CD4-positive, CD25-positive, alpha-beta regulatory T cell (primary cell): ENCODE measurements around the gene F10. TPM values are rescaled to one million over a fixed set of nuclear protein-coding genes. Genes with fewer than 3 reads are reported as not detected.
A peak's percentile ranks its signal among the peaks of the same experiment; 100 is the strongest.
"Not testable (repeated sequence)": the region's sequence is repeated elsewhere in the genome, so short reads cannot be mapped to it uniquely, and the experiment has no call there.

Experiments used
- ATAC-seq, 2 donors: fragments of 150-1000 bp; cut with Tn5 transposase; one replicate each; pipeline ENCODE4 v1.10.0; 2021; ENCODE audit warnings: low read depth in 2 of 2, moderate number of reproducible peaks in 2 of 2, moderate library complexity in 1 of 2
- DNase-seq, 3 donors: peaks; one replicate each; pipeline versions ENCODE4 v3.0.0 to v3.0.0-alpha.2; 2012 to 2022; ENCODE audit warnings: mixed read lengths in 1 of 3
- H3K27ac ChIP-seq: one replicate; pipeline ENCODE4 v1.7.0; 2013; ENCODE audit warnings: mild to moderate bottlenecking, low read length; ENCODE audit not compliant: insufficient read depth, poor library complexity, severe bottlenecking
- H3K27me3 ChIP-seq: one replicate; pipeline ENCODE4 v1.7.0; 2013; ENCODE audit warnings: low read length; ENCODE audit not compliant: control insufficient read depth, insufficient read depth
- H3K36me3 ChIP-seq: one replicate; pipeline ENCODE4 v1.7.0; 2013; ENCODE audit warnings: mild to moderate bottlenecking, low read length, moderate library complexity; ENCODE audit not compliant: control insufficient read depth, insufficient read depth
- H3K4me1 ChIP-seq: 2 replicates; pipeline ENCODE4 v1.7.0; 2013; ENCODE audit warnings: mild to moderate bottlenecking, low read length; ENCODE audit not compliant: insufficient read depth, control insufficient read depth, poor library complexity, severe bottlenecking
- H3K4me3 ChIP-seq: one replicate; pipeline ENCODE4 v1.7.0; 2013; ENCODE audit warnings: low read depth, mild to moderate bottlenecking, low read length, moderate library complexity
- H3K9me3 ChIP-seq, 2 experiments: 1 replicate in 1 of 2; 2 replicates in 1 of 2; pipeline ENCODE4 v1.7.0; 2013; ENCODE audit warnings: low read length in 2 of 2, mild to moderate bottlenecking in 1 of 2, moderate library complexity in 1 of 2; ENCODE audit not compliant: control insufficient read depth in 2 of 2
- H3K27ac Mint-ChIP-seq, 3 donors: one replicate each; pipeline ENCODE4 v1.8.0; 2020 to 2022; ENCODE audit warnings: mild to moderate bottlenecking in 3 of 3, mixed read lengths in 3 of 3, moderate library complexity in 2 of 3
- H3K27me3 Mint-ChIP-seq: one replicate; pipeline ENCODE4 v1.8.0; 2022; ENCODE audit warnings: mild to moderate bottlenecking, mixed read lengths
- H3K36me3 Mint-ChIP-seq: one replicate; pipeline ENCODE4 v1.8.0; 2020; ENCODE audit warnings: mixed read lengths
- H3K4me1 Mint-ChIP-seq, 4 donors: one replicate each; pipeline ENCODE4 v1.8.0; 2020 to 2022; ENCODE audit warnings: mixed read lengths in 4 of 4, mild to moderate bottlenecking in 1 of 4
- H3K4me3 Mint-ChIP-seq, 4 donors: one replicate each; pipeline ENCODE4 v1.8.0; 2020 to 2022; ENCODE audit warnings: mild to moderate bottlenecking in 4 of 4, mixed read lengths in 4 of 4, moderate library complexity in 3 of 4
- H3K9me3 Mint-ChIP-seq, 7 donors: one replicate each; pipeline ENCODE4 v1.8.0; 2020 to 2022; ENCODE audit warnings: mixed read lengths in 7 of 7, mild to moderate bottlenecking in 3 of 7, moderate library complexity in 2 of 7
- polyA plus RNA-seq, 4 donors: library from polyadenylated mRNA; unstranded; fragments of 300-500 nt; fragmentation: Illumina TruSeq; gene quantifications; one replicate each; pipeline ENCODE4 v1.2.3, GENCODE V29; 2021
- total RNA-seq: library from RNA; stranded (reverse); gene quantifications from one replicate; pipeline ENCODE4 v1.2.3, GENCODE V29; 2022

Gene F10
- total and polyA plus RNA-seq, 5 donors from 2014 or later, result 0.11 TPM; not detected in 4

- not testable (repeated sequence) for H3K27ac ChIP-seq, H3K4me1 Mint-ChIP-seq, H3K9me3 ChIP-seq, H3K27ac Mint-ChIP-seq, ATAC-seq, H3K4me3 Mint-ChIP-seq, H3K36me3 Mint-ChIP-seq, H3K27me3 Mint-ChIP-seq, H3K36me3 ChIP-seq, H3K9me3 Mint-ChIP-seq, DNase-seq, H3K27me3 ChIP-seq, H3K4me3 ChIP-seq
- peaks cover 10% of the 10 kb centered on the region for H3K4me1 ChIP-seq
These were observed 14.1 kb upstream of the F10 start for GRCh38 chr13:113108521-113108920.

DNA sequence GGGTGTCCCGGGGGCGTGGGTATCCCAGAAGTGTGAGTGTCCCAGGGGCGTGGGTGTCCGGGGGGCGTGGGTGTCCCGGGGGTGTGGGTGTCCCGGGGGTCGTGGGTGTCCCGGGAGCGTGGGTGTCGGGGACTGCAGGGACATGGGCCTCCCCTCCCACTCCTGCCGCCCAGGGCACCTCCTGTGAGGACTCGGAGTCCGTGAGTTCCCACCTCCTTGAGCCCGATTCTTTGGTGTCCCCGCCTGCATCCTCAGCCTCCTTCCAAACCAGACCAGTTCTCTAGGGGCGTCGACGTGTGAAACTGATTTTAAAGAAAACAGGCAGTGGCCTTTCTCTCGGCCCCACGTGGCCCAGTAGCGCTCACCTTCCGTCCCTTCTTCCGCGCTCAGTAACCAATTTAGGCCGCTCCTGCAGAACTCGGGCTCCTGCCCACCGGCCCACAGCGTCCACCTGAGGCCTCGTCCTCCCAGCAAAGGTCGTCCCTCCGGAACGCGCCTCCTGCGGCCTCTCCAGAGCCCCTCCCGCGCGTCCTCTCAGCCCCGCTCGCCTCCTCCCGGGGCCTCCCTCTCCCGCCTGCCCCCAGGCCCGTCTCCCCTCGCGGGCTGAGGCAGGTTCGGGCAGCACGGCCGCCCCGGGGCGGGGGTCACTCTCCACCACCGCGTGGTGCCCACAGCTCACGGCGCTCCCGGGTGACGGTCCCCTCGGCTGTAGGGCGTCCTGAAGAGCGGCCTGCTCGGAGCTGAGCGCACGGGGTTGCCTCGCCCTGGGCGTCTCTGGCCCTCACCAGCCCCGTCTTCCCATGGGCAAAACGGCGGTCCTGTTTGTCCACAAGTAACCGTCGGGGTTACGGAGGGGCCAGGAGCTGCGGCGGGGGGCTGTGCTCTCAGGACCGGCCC, 13.2 kb upstream of the F10 start:
- peaks cover 10% of the 10 kb centered on the region for H3K4me1 ChIP-seq
- Mint-ChIP-seq H3K36me3 (no peaks in the 10 kb centered on the region), H3K4me1 (peaks cover 0 to 5% (median 0%) of the 10 kb centered on the region in 4 donors), H3K9me3 (no peaks in the 10 kb centered on the region), H3K27me3 (no peaks in the 10 kb centered on the region), H3K4me3 (peak overlapping the region in 1 of 4 donors; percentile 21), H3K27ac (no peak overlapping the region)
- H3K4me3 ChIP-seq, result no peak overlapping the region
- ATAC-seq, result no peak
- peaks cover 2% of the 10 kb centered on the region for H3K27me3 ChIP-seq
- no peak for DNase-seq
- no peaks in the 10 kb centered on the region for H3K9me3 ChIP-seq
- no peaks in the 10 kb centered on the region for H3K36me3 ChIP-seq
- H3K27ac ChIP-seq, result no peak overlapping the region

GRCh38 chr13:113110048-113110851, 12.3 kb upstream of the F10 start:
- ATAC-seq (peak in 1 of 2 donors; percentile 48), DNase-seq (no peak)
- peaks cover 2% of the 10 kb centered on the region for H3K27me3 ChIP-seq
- H3K4me1 ChIP-seq, result peaks cover 10% of the 10 kb centered on the region
- no peaks in the 10 kb centered on the region for H3K9me3 Mint-ChIP-seq
- no peaks in the 10 kb centered on the region for H3K9me3 ChIP-seq
- no peak overlapping the region for H3K27ac Mint-ChIP-seq
- H3K4me3 Mint-ChIP-seq, result no peak overlapping the region
- H3K27me3 Mint-ChIP-seq, result no peaks in the 10 kb centered on the region
- no peak overlapping the region for H3K4me3 ChIP-seq
- H3K4me1 Mint-ChIP-seq, result peaks cover 0 to 5% (median 0%) of the 10 kb centered on the region in 4 donors
- H3K36me3 Mint-ChIP-seq, result no peaks in the 10 kb centered on the region
- H3K36me3 ChIP-seq, result no peaks in the 10 kb centered on the region
- no peak overlapping the region for H3K27ac ChIP-seq

DNA sequence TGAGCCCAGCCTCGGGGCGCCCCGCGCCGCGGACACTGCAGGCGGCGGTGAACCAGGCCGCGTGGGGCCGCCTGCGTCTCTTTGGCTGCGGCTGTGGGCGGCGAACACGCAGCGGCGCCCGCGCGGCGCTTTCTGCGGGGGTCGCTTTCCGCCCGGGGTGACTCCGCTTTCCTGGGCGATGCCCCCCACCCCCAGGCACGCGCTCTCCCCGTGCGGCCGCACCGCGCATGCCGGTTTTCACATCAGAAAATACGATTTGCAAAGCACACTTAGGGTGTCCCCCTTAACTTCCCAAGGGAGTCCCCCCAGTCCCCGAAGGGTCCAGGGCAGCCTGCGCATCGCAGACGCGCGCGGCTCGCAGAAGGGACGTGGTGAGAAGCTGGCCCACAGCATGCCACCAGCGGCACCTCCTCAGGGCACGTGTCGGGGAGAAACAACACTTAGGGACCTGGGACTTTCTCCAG, 11.7 kb upstream of the F10 start:
- Mint-ChIP-seq H3K4me3 (peak overlapping the region in 1 of 4 donors; percentile 9), H3K4me1 (peaks cover 0 to 5% (median 0%) of the 10 kb centered on the region in 4 donors), H3K27ac (no peak overlapping the region), H3K9me3 (no peaks in the 10 kb centered on the region), H3K36me3 (no peaks in the 10 kb centered on the region), H3K27me3 (peaks cover under 1% of the 10 kb centered on the region)
- H3K9me3 ChIP-seq, result no peaks in the 10 kb centered on the region
- no peak overlapping the region for H3K27ac ChIP-seq
- H3K4me1 ChIP-seq, result peaks cover 10% of the 10 kb centered on the region
- no peak overlapping the region for H3K4me3 ChIP-seq
- peaks cover 2% of the 10 kb centered on the region for H3K27me3 ChIP-seq
- no peaks in the 10 kb centered on the region for H3K36me3 ChIP-seq
- DNase-seq (no peak), ATAC-seq (peak in 1 of 2 donors; percentile 14)

DNA sequence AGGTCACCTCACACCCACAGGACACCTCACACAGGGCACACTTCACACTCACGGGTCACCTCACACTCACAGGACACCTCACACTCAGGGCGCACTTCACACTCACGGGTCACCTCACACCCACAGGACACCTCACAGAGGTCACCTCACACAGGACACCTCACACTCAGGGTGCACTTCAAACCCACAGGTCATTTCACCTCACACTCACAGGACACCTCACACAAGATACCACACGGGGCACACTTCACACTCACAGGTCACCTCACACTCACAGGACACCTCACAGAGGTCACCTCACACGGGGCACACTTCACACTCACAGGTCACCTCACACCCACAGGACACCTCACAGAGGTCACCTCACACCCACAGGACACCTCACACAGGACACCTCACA, 10.8 kb upstream of the F10 start:
- not testable (repeated sequence) for H3K9me3 Mint-ChIP-seq, H3K9me3 ChIP-seq, H3K4me1 Mint-ChIP-seq, DNase-seq, H3K27me3 Mint-ChIP-seq, H3K27ac Mint-ChIP-seq, ATAC-seq, H3K4me3 ChIP-seq, H3K36me3 ChIP-seq, H3K27ac ChIP-seq, H3K27me3 ChIP-seq, H3K36me3 Mint-ChIP-seq, H3K4me3 Mint-ChIP-seq
- peaks cover 10% of the 10 kb centered on the region for H3K4me1 ChIP-seq

- DNase-seq, H3K4me3 Mint-ChIP-seq, H3K9me3 Mint-ChIP-seq, H3K27me3 ChIP-seq, H3K36me3 ChIP-seq, H3K9me3 ChIP-seq, H3K4me1 Mint-ChIP-seq, H3K27me3 Mint-ChIP-seq, H3K27ac Mint-ChIP-seq, ATAC-seq, H3K36me3 Mint-ChIP-seq, H3K27ac ChIP-seq, H3K4me3 ChIP-seq: not testable (repeated sequence)
- peaks cover 10% of the 10 kb centered on the region for H3K4me1 ChIP-seq
These were observed 10.1 kb upstream of the F10 start for GRCh38 chr13:113112475-113112874.

GRCh38 chr13:113112893-113113845, 9.4 kb upstream of the F10 start:
- Histone ChIP-seq H3K9me3 (no peaks in the 10 kb centered on the region), H3K27me3 (peaks cover 2% of the 10 kb centered on the region), H3K4me1 (peaks cover 10% of the 10 kb centered on the region), H3K36me3 (no peaks in the 10 kb centered on the region), H3K27ac (no peak overlapping the region), H3K4me3 (no peak overlapping the region)
- Mint-ChIP-seq H3K36me3 (no peaks in the 10 kb centered on the region), H3K27ac (no peak overlapping the region), H3K27me3 (peaks cover 9% of the 10 kb centered on the region), H3K4me1 (peaks cover 0 to 5% (median 0%) of the 10 kb centered on the region in 4 donors), H3K9me3 (no peaks in the 10 kb centered on the region), H3K4me3 (peak overlapping the region in 1 of 4 donors; percentile 65)
- DNase-seq (no peak), ATAC-seq (no peak)
